ENCODE data around the gene SORCS2.

- no peak for TF ChIP-seq CTCF (tag by site-specific recombination; IDR thresholded peaks at IDR 0.05)
- no peak for TF ChIP-seq IKZF3 (tag by site-specific recombination; IDR thresholded peaks at IDR 0.05)
- TF ChIP-seq ZNF274 (IDR thresholded peaks at IDR 0.05; ENCODE audit: low read length), result no peak
- no peak for TF ChIP-seq ZNF274 (tag by site-specific recombination; IDR thresholded peaks at IDR 0.05; ENCODE audit: borderline replicate concordance)
- no peak for TF ChIP-seq ZNF585B (tag by site-specific recombination; IDR thresholded peaks at IDR 0.05)
- no peak for TF ChIP-seq PRDM1 (tag by site-specific recombination; IDR thresholded peaks at IDR 0.05)
Measured at GRCh38 chr4:7326306-7326692, 134.0 kb downstream of the SORCS2 start.

Data from HEK293 (cell line).